Measurements from ENCODE around the gene AK4.

AK4 gene

GRCh38 chr1:65176591-65176990, 28.6 kb downstream of the AK4 start:
- DNase-seq (ENCODE audit: low read depth), result no peak

- peak; percentile 71 for DNase-seq (ENCODE audit: low read depth)
These were observed 29.5 kb downstream of the AK4 start for GRCh38 chr1:65177457-65177856.

- no peak for DNase-seq (ENCODE audit: low read depth)
These were observed 30.2 kb downstream of the AK4 start for GRCh38 chr1:65178235-65178634.

DNA sequence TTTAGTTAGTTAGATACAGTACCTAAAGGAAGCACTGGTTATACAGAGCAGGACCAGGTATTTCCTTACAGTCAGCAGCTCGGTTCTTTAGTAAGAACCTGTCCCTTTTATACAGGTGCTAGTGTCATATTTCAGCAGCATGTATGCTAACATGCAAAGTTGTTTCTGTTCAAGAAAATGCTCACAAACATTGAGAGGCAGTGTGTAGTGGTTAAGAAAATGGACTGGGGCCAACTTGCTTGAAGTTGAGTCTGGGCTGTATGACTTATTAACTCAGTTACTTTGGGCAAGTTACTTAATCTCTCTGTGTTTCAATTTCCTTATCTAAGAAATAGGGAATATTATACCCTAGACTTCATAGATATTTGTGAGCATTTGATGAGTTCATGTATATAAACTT, 31.1 kb downstream of the AK4 start:
- no peak for DNase-seq (ENCODE audit: low read depth)

GRCh38 chr1:65180977-65181376, 33.0 kb downstream of the AK4 start:
- DNase-seq (ENCODE audit: low read depth), result no peak

DNA sequence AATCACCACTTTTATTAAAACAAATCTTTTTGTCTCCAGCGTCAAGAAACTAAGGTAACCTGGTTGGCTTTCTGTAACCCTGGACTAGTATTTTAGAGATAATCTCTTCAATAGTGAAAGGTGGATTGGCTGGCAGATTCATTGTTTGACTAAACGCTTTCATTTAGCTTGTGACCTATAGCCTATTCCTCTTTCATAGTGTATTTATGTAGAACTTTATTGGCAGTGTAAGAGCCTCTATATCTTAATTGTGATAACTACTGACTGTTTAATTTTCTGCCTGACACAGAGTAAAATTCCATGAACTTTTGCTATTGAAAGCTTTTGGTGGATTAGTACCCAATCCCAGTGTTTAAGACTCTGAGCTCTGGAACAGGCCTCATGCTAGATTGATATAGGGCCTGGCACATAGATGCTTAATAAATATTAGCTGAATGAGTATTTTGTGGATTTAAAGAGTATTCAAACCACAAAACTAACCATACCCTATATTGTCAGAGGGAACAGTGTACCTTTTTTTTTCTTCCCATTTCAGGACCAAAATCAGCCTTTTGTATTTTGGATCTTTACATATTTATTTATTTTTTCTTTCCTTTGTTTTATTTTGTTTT, 34.8 kb downstream of the AK4 start:
- DNase-seq (ENCODE audit: low read depth), result no peak

GRCh38 chr1:65189576-65190115, 41.6 kb downstream of the AK4 start:
- peak; percentile 34 for DNase-seq (ENCODE audit: low read depth)

DNA sequence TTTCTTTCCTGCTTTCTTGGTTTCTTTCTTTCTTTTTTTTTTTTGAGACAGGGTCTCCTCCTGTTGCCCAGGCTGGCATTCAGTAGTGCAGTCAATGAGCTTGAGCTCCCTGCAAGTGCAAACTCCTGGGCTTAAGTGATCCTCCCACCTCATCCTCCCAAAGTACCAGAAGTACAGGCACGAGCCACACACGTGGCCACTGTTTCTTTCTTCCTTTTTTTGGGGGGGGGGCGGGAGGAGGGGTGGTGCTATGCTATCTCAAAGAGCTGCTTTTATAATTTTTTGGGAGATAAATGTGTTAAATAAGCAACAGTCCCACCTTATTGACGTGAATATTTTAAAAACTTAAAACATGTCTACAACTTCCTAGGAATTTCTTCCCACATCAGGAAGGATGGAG, 42.2 kb downstream of the AK4 start:
- no peak for DNase-seq (ENCODE audit: low read depth)

GRCh38 chr1:65193129-65193695, 45.2 kb downstream of the AK4 start:
- DNase-seq (ENCODE audit: low read depth), result no peak

GRCh38 chr1:65195495-65196417, 47.8 kb downstream of the AK4 start:
- peak; percentile 37 for DNase-seq (ENCODE audit: low read depth)

DNA sequence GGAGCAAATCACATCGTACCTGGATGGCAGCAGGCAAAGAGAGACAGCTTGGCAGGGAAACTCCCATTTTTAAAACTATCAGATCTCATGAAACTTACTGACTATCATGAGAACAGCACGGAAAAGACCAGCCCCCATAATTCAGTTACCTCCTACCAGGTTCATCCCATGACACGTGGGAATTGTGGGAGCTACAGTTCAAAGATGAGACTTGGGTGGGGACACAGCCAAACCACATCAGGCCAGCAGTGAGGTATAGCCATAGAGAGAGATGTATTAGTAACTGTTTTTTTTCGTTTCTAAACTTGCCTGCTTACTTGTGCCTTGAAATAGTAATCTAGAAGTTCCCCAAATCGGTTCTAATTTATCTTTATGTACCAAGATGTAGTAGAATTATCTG, 48.9 kb downstream of the AK4 start:
- DNase-seq (ENCODE audit: low read depth), result no peak

GRCh38 chr1:65197636-65198035, 49.6 kb downstream of the AK4 start:
- no peak for DNase-seq (ENCODE audit: low read depth)

- no peak for DNase-seq (ENCODE audit: low read depth)
These were observed 50.1 kb downstream of the AK4 start for GRCh38 chr1:65198096-65198495.

DNA sequence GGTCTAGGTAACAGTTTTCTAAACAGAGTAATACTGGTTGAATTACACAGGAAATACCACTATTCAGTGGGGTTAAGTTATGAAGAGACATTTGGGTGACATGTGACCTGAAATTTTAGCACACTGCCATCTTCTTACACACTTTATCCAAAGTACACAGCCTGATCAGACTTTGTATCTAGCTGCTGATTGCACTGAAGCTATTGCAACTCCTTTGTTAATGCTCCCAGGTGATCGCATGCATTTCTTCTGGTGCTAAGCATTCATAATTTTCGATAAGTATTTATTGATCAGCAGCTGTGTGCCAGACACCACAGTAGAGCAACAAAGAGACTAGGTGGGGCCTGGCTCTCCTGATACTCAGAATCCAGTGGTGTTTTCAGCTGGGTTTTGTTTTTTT, 52.4 kb downstream of the AK4 start:
- DNase-seq (ENCODE audit: low read depth), result no peak

GRCh38 chr1:65206836-65207235, 58.8 kb downstream of the AK4 start:
- DNase-seq (ENCODE audit: low read depth), result no peak

- peak; percentile 6 for DNase-seq (ENCODE audit: low read depth)
These were observed 59.3 kb downstream of the AK4 start for GRCh38 chr1:65207317-65207716.

DNA sequence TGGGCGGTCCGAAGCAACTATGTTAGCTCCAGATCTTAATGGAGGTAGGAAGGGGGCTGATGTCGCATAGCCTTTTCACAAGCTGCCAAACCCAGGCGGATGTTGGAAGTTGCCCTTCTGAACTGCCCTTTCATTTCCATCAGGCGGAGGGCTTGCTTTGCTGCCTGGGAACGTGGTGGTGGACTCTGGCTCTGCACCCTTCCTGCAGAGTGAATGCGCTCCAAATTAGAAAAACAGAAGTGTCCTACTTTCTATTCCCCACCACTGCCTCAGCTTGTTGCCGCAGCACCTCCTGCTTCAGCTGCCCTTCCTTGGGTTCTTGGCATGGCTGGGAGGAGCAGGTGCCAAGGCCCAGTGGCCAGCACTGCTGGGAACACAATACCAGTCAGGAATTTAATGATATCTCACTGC, 60.6 kb downstream of the AK4 start:
- DNase-seq (ENCODE audit: low read depth), result no peak

DNA sequence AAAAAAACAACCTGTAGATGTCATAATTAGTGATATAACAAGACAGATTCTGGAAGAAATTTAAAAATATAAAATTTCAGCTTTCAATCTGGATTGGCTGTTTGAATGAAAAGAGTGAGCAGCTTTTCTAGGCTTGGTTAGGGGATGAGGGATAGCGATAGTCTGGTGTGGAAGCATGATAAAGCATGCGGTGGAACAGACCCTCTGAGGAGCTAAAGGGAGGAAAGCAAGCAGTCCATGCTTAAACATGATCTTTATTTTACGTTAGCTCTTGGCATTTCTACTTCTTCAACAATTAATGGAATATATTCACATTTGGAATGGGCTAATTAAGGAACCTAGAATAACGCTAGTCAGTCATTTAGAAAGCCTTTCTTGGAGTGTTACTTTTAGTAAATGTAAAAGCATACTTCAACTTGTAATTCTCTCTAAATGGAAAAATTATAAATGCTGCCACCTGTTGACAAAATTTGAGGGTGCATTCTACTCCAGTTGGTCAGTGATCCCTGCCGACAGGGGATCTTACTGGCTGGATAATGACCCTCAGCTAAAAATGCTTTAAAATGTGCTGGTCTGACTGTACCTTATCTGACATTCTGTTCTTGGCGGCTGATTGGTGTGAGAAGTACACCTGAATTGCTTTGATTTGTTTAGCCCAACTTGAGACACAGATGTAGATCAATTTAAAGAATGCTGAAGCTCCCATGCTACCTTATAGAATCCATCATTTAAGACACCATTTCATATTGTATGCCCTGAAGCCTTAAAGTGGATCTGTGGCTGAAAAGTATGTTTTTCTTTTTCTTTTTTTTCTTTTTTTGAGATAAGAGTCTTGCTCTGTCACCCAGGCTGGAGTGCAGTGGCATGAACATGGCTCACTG, 61.2 kb downstream of the AK4 start:
- peak; percentile 54 for DNase-seq (ENCODE audit: low read depth)

DNA sequence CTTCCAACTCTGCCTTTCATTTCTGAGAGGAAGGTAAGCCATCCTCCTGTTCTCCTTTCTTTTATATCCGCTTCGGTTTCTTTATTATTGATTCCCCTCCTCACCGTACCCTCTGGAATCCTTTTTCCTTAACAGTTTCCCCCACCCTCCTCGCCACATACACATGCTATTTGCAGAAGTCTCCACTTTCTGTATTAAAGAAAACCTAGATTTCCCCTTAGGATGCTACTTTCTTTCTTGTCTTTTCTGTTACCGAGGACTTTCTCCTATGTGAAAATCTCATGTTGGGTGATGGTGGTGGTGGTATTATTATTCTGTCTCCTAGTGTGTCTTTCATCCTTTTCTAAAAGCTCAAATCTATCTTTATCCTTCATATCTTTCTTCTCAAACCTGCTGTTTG, 62.3 kb downstream of the AK4 start:
- DNase-seq (ENCODE audit: low read depth), result no peak

GRCh38 chr1:65211331-65211730, 63.3 kb downstream of the AK4 start:
- no peak for DNase-seq (ENCODE audit: low read depth)

- no peak for DNase-seq (ENCODE audit: low read depth)
These were observed 65.4 kb downstream of the AK4 start for GRCh38 chr1:65213271-65214023.
